Right ventricle myocardium inferior (tissue), 1 donor: ENCODE results near the gene GJC1. TPM values are rescaled to one million over a fixed set of nuclear protein-coding genes. Genes with fewer than 3 reads are reported as not detected.
"Not testable (repeated sequence)": the region's sequence is repeated elsewhere in the genome, so short reads cannot be mapped to it uniquely, and the experiment has no call there.

Experiments used
- ATAC-seq: fragments of 200-7000 bp; cut with Tn5 transposase; one replicate; pipeline ENCODE4 v1.9.1; 2020; ENCODE audit warnings: mild to moderate bottlenecking, moderate library complexity
- DNase-seq: peaks from one replicate; pipeline ENCODE4 v3.0.0; 2021; ENCODE audit errors: missing footprints
- intact Hi-C: fragments of 100-400 bp; cut with DNase I; formaldehyde crosslinking; loops from one replicate; pipeline ENCODE4 v1.11.0; 2022
- total RNA-seq: library from RNA; stranded (reverse); fragmentation: NEBNext Ultra II Directional; extraction: Animal tissue kit (Norgen Biotek cat#: 25700); gene quantifications from one replicate; pipeline ENCODE4 v1.2.1, GENCODE V29; 2021
- donor health status: DM: no; HTN: yes; CAD: no; lungs with severe emphysema.

GJC1 gene
- total RNA-seq, 1 donor from 2014 or later = 21.9 TPM

- ATAC-seq (peak; percentile 77), DNase-seq (peak; percentile 69)
- intact Hi-C loops = no loop called here
Measured at GRCh38 chr17:44757045-44757917, 72.8 kb downstream of the GJC1 start.

DNA sequence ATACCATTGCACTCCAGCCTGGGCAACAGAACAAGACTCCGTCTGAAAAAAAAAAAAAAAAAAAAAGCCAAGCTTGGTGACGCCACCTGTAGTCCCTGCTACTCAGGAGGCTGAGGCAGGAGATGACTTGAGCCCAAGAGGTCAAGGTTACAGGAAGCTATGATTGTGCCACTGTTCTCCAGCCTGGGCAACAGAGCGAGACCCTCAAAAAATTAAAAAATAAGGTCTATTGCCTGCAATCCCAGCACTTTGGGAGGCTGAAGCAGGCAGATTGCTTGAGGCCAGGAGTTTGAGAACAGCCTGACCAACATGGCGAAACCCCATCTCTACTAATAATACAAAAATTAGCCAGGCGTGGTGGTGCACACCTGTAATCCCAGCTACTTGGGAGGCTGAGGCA is 74.9 kb downstream of the GJC1 start:
- intact Hi-C loops = not testable (repeated sequence)

DNA sequence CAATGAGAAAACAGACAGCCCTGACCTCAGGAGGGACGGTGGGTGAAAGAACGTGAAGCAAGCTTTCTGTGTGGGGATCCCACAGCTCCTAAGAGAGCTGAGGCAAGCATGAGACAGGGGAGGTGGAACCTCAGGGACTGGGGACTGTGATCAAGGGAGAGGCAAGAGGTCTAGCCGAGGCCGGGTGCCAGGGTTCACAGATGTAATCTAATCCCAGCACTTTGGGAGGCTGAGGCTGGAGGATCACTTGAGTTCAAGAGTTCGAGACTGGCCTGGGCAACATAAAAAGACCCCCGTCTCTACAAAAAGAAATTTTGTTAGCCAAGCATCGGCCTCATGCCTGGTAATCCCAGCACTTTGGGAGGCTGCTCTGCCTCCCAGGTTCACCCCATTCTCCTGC is 75.8 kb downstream of the GJC1 start:
- intact Hi-C loops = no loop called here
- no peak for ATAC-seq

More for the DNA sequence above, 74.9 kb downstream of the GJC1 start:
- not testable (repeated sequence) for ATAC-seq, DNase-seq

GRCh38 chr17:44752953-44753861 is 76.9 kb downstream of the GJC1 start:
- ATAC-seq = no peak
- peak; percentile 22 for DNase-seq
- intact Hi-C loops = no loop called here

More for the DNA sequence above, 75.8 kb downstream of the GJC1 start:
- DNase-seq = peak; percentile 69

GRCh38 chr17:44751806-44752205 is 78.3 kb downstream of the GJC1 start:
- intact Hi-C loops = no loop called here
- peak; percentile 21 for DNase-seq
- ATAC-seq = no peak

DNA sequence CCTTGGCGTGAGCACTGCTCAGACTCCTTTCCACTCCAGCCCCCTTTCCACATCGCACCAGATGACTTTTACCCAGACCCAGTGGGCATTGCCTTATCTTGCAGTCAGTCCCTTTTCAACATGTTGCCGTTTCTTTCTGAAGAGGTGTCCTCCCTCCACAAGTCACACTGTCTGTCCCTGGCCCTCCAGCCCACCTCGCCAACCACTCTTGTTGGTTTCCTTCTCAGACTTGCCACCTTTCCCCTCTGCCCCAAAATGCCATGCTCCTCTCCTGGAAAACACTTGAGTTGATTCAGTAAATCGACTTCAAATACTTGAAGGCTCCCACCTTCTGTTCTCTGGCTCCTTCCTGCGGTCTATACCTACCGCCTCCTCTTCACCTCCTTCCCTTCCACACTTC is 78.8 kb downstream of the GJC1 start:
- no peak for ATAC-seq
- DNase-seq = peak; percentile 53
- intact Hi-C loops = no loop called here

DNA sequence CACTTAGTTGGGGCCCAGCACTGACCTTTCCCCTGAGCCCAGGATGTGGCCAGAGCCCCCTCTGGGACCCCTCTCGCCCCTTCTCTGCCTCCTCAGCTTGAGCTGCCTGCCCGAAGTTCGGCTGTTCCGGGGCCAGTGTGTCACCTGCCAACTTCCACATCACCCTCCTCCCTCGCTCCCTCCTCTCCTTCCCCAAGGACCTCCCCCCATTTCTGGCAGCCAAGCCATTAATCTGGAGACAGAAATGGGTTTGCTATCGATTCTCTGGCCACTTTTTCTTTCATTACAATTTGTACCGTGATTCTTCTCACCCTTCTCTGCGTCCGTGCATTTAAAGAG is 80.1 kb downstream of the GJC1 start:
- ATAC-seq = peak; percentile 23

DNA sequence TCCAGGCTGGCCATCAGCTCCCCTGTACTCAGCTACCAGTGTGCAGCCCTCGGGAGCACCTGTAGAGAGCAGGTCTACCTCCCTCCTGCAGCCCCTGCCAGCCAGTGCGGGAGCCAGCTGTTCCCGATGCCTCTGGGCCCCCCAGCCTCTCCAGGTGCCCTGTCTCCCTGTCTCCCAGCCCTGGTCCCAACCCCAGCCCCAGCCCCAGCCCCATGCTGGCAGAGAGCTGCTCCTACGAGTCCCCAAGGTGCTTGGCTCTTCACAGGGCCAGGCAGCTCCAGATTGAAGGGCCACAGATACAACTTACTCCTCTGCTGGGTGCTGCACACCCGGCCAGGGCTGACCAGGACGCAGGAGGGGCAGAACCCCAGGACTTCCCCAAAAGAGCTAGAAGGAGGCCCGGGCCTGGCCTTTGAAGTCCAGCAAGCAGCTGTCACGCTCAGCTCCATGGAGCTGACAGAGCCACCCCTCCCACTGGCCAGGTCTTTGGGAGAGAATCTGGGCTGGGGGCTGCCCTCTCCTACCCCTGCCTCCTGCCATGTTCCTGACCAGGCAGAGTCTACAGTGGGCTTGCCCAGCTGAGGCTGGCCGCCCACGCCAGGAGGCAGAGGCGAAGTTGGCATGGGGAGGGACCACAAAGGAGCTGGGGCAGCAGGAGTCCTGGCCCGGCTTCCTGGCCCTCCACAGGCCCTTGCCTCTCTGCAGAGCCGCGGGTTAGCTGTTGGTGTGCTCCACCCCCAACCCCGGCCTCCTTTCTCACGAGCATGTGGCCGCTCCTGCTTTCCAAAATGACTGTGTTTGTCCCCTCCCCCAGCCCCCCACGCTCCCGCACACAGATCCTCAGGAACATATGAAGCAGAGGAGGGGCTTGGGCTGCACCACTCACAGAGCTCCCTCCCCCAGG is 80.8 kb downstream of the GJC1 start:
- peak; percentile 46 for DNase-seq
- ATAC-seq = peak; percentile 46
- intact Hi-C loops = no loop called here

More for the DNA sequence above, 80.1 kb downstream of the GJC1 start:
- no peak for DNase-seq
- intact Hi-C loops = no loop called here

Other genes starting within 250 kb of the GJC1 start
- gene MEIOC, start 173.8 kb downstream of the GJC1 start, total RNA-seq = 0.11 TPM
- 25.6 TPM for gene CCDC43, start 140.5 kb downstream of the GJC1 start, total RNA-seq
- gene DBF4B, start 121.6 kb downstream of the GJC1 start, total RNA-seq = 3.8 TPM
- gene ADAM11, start 71.3 kb downstream of the GJC1 start, total RNA-seq = 20.0 TPM
- gene HIGD1B, start 17.6 kb upstream of the GJC1 start, total RNA-seq = 20.4 TPM
- 68.1 TPM for gene EFTUD2, start 69.2 kb upstream of the GJC1 start, total RNA-seq
- 3.7 TPM for gene GFAP, start 85.2 kb upstream of the GJC1 start, total RNA-seq
- 2.5 TPM for gene KIF18B, start 117.5 kb upstream of the GJC1 start, total RNA-seq
- gene C1QL1, start 138.0 kb upstream of the GJC1 start, total RNA-seq = 11.3 TPM
- 24.2 TPM for gene DCAKD, start 221.3 kb upstream of the GJC1 start, total RNA-seq
- gene NMT1, start 231.0 kb upstream of the GJC1 start, total RNA-seq = 96.0 TPM